Hepatocyte (in vitro differentiated cells): ENCODE measurements around the gene GFOD1.
"Not testable (repeated sequence)": the region's sequence is repeated elsewhere in the genome, so short reads cannot be mapped to it uniquely, and the experiment has no call there.

Source experiments
- CTCF ChIP-seq: fragments of 200-600 bp; sonication (generic); IDR thresholded peaks from 2 replicates; pipeline ENCODE4 v1.5.1; 2016; ENCODE audit warnings: antibody characterized with exemption, mild to moderate bottlenecking; ENCODE audit not compliant: poor library complexity
- EZH2 ChIP-seq: fragments of 200-600 bp; sonication (generic); IDR thresholded peaks from 2 replicates; pipeline ENCODE4 v1.6.1; 2016; ENCODE audit warnings: antibody characterized with exemption, mild to moderate bottlenecking, borderline replicate concordance
- EZH2phosphoT487 ChIP-seq: fragments of 200-600 bp; sonication (generic); IDR thresholded peaks from one replicate; pipeline ENCODE4 v1.6.1; 2018; ENCODE audit warnings: antibody characterized with exemption, mild to moderate bottlenecking, low read depth, moderate library complexity; ENCODE audit not compliant: unreplicated experiment, severe bottlenecking

GRCh38 chr6:13460289-13460688 is 27.1 kb downstream of the GFOD1 start:
- TF ChIP-seq CTCF, EZH2phosphoT487, EZH2: not testable (repeated sequence)
